ENCODE measurements around the gene ZBTB21. TPM values are rescaled to one million over a fixed set of nuclear protein-coding genes. Genes with fewer than 3 reads are reported as not detected.
A peak's percentile ranks its signal among the peaks of the same experiment; 100 is the strongest.

The ZBTB21 gene
- total and polyA plus RNA-seq, 9 of the 15 experiments (the other 6 are each of a cell fraction or from before 2014, with no cell fraction given): 2.2 to 15.2 (median 8.7) TPM

- in situ Hi-C loops (cut with MboI) (no loop called here), intact Hi-C loops (cut with micrococcal nuclease) (no loop called here)
- FAIRE-seq (no peak), DNase-seq (ENCODE audit: extremely low read depth in 1 of 4, low spot score in 3 of 4) (no peak), ATAC-seq (no peak)
- POLR2A ChIA-PET: interaction anchor here (0.8 kb wide), 2 partner anchors 10 to 11 kb away, joined by 3 read pairs; no protein-coding TSS in a partner anchor
- H3K36me3 ChIP-seq (ENCODE audit: control insufficient read depth, insufficient read depth, low read length): no peaks in the 10 kb centered on the region
- TF ChIP-seq KAT7 (CRISPR knock-in tag; IDR thresholded peaks at IDR 0.05; ENCODE audit: borderline replicate concordance): no peak
- TF ChIP-seq CEBPB (tag; IDR thresholded peaks at IDR 0.05): peak; percentile 68
- H4K20me1 ChIP-seq (replicated peaks; ENCODE audit: control insufficient read depth, insufficient read depth, low read length): peaks cover 14% of the 10 kb centered on the region
- peaks cover 58 to 75% of the 10 kb centered on the region in 2 experiments for H3K27me3 ChIP-seq (ENCODE audit: control insufficient read depth in 2 of 2, insufficient read depth in 2 of 2, low read length in 2 of 2)
- CTCF ChIA-PET (ENCODE audit: low intra/inter-chr PET ratio): no interaction called here
- H3K4me1 ChIP-seq (replicated peaks in 1 of 2; ENCODE audit: control insufficient read depth in 2 of 2, insufficient read depth in 2 of 2, low read length in 2 of 2): peaks cover 3 to 11% of the 10 kb centered on the region in 2 experiments; a peak in 4 of 5 replicates
- H3K9ac ChIP-seq (ENCODE audit: insufficient read depth in 1 of 2, low read depth in 2 of 2, low read length in 2 of 2): no peak overlapping the region
- 6% methylated on average over 10 of the region's 10 CpGs for WGBS (ENCODE audit: insufficient coverage, low coverage, missing lambda C conversion rate)
- no peak overlapping the region for H2AFZ ChIP-seq (ENCODE audit: low read depth, low read length)
- BruUV-seq (replicated peaks): no TSS peak
- no peaks in the 10 kb centered on the region for H3K9me3 ChIP-seq (replicated peaks; ENCODE audit: control insufficient read depth, insufficient read depth, low read depth, low read length)
- H3K79me2 ChIP-seq (ENCODE audit: control insufficient read depth, insufficient read depth, low read length): no peaks in the 10 kb centered on the region
- H3K4me3 ChIP-seq: no peak overlapping the region
- no peak overlapping the region for H3K27ac ChIP-seq (ENCODE audit: extremely low read depth, low read depth, low read length)
- no peaks in the 10 kb centered on the region for H3K9me1 ChIP-seq (ENCODE audit: control insufficient read depth, insufficient read depth, low read length)
- H3K4me2 ChIP-seq (ENCODE audit: insufficient read depth, low read length): no peak overlapping the region
Observed at GRCh38 chr21:42048870-42049577, 38.9 kb upstream of the ZBTB21 start.

GRCh38 chr21:42047821-42048613 lies 37.9 kb upstream of the ZBTB21 start:
- in situ Hi-C loops (cut with MboI): no loop called here
- no peak overlapping the region for H3K9ac ChIP-seq (ENCODE audit: insufficient read depth in 1 of 2, low read depth in 2 of 2, low read length in 2 of 2)
- H2AFZ ChIP-seq (ENCODE audit: low read depth, low read length): no peak overlapping the region
- 19% methylated on average over 19 of the region's 19 CpGs for WGBS (ENCODE audit: insufficient coverage, low coverage, missing lambda C conversion rate)
- H4K20me1 ChIP-seq (replicated peaks; ENCODE audit: control insufficient read depth, insufficient read depth, low read length): peaks cover 14% of the 10 kb centered on the region
- H3K4me1 ChIP-seq (replicated peaks in 1 of 2; ENCODE audit: control insufficient read depth in 2 of 2, insufficient read depth in 2 of 2, low read length in 2 of 2): peaks cover 3 to 11% of the 10 kb centered on the region in 2 experiments; a peak in 4 of 5 replicates
- intact Hi-C loops (cut with micrococcal nuclease): no loop called here
- BruUV-seq (replicated peaks): no TSS peak
- H3K27ac ChIP-seq (ENCODE audit: extremely low read depth, low read depth, low read length): no peak overlapping the region
- no peaks in the 10 kb centered on the region for H3K9me1 ChIP-seq (ENCODE audit: control insufficient read depth, insufficient read depth, low read length)
- peaks cover 64 to 78% of the 10 kb centered on the region in 2 experiments for H3K27me3 ChIP-seq (ENCODE audit: control insufficient read depth in 2 of 2, insufficient read depth in 2 of 2, low read length in 2 of 2)
- DNase-seq (ENCODE audit: extremely low read depth in 1 of 4, low spot score in 3 of 4): no peak
- ChIA-PET CTCF (ENCODE audit: low intra/inter-chr PET ratio) (interaction anchor here (0.7 kb wide), 1 partner anchor 97 kb away, joined by 3 read pairs; no protein-coding TSS in a partner anchor), POLR2A (interaction anchor here (0.6 kb wide), 1 partner anchor 426 kb away, joined by 4 read pairs; no protein-coding TSS in a partner anchor)
- TF ChIP-seq ETS1 (conservative IDR thresholded peaks at IDR 0.05; ENCODE audit: control insufficient read depth, low read depth, low read length) (no peak), NR2C2 (CRISPR knock-in tag; IDR thresholded peaks at IDR 0.05) (no peak), NR2C2 (tag; IDR thresholded peaks at IDR 0.05) (peak; percentile 19; the same call in 1 of the 2 replicates)
- H3K9me3 ChIP-seq (replicated peaks; ENCODE audit: control insufficient read depth, insufficient read depth, low read depth, low read length): no peaks in the 10 kb centered on the region
- no peak overlapping the region for H3K4me2 ChIP-seq (ENCODE audit: insufficient read depth, low read length)
- H3K4me3 ChIP-seq: no peak overlapping the region
- no peaks in the 10 kb centered on the region for H3K79me2 ChIP-seq (ENCODE audit: control insufficient read depth, insufficient read depth, low read length)
- H3K36me3 ChIP-seq (ENCODE audit: control insufficient read depth, insufficient read depth, low read length): no peaks in the 10 kb centered on the region
- FAIRE-seq: no peak
- ATAC-seq: no peak

Data from K562 (cell line).